GM12878 (cell line): ENCODE data around the gene PLXNA4. TPM values are rescaled to one million over a fixed set of nuclear protein-coding genes. Genes with fewer than 3 reads are reported as not detected.

ENCODE experiments used
- ATAC-seq: fragments of 200-7000 bp; cut with Tn5 transposase; 3 replicates; pipeline ENCODE4 v1.9.1; 2020; ENCODE audit warnings: mild to moderate bottlenecking, moderate library complexity
- BruUV-seq: library from RNA; stranded (reverse); fragments of 400-500 nt; replicated peaks from 2 replicates; lab custom pipeline; 2021; lab: Mats Ljungman, UMichigan
- CTCF ChIA-PET: fragments of 300-600 bp; sonication (Branson Sonifier 250); formaldehyde crosslinking; extraction: SDS; loops from one replicate; lab custom pipeline; 2021; ENCODE audit warnings: inconsistent platforms; lab: Yijun Ruan, JAX
- POLR2A ChIA-PET: fragments of 350-600 bp; formaldehyde crosslinking; extraction: SDS; loops from one replicate; lab custom pipeline; 2021; ENCODE audit warnings: inconsistent platforms; lab: Charles Lee
- RAD21 ChIA-PET: fragments of 300-600 bp; sonication (Branson Sonifier 250); formaldehyde crosslinking; loops from one replicate; lab custom pipeline; 2023; ENCODE audit warnings: antibody characterized with exemption; ENCODE audit not compliant: unreplicated experiment; lab: Charles Lee
- SMC1A ChIA-PET: fragments of 300-600 bp; sonication (Branson Sonifier 250); formaldehyde crosslinking; loops from one replicate; lab custom pipeline; 2023; ENCODE audit not compliant: unreplicated experiment, uncharacterized antibody; lab: Charles Lee
- DNase-seq: peaks from one replicate; pipeline ENCODE4 v3.0.0-alpha.2; 2011; ENCODE audit warnings: low read depth, low spot score
- FAIRE-seq: peaks from 3 replicates; lab custom pipeline; 2011; peaks lifted over from hg19 to GRCh38; lab: Jason Lieb, UNC
- H2AFZ ChIP-seq: 2 replicates; pipeline ENCODE4 v1.6.0; 2011; ENCODE audit warnings: low read depth, low read length, control low read depth; ENCODE audit not compliant: control insufficient read depth
- H3K27ac ChIP-seq: 2 replicates; pipeline ENCODE4 v1.5.1; 2011; ENCODE audit warnings: control low read depth; ENCODE audit not compliant: control insufficient read depth, insufficient read depth
- H3K27me3 ChIP-seq, 2 experiments: replicated peaks in 1 of 2; 2 replicates each; pipeline versions ENCODE4 v1.6.0 to v1.6.1; 2011; ENCODE audit warnings: low read length in 1 of 2; ENCODE audit not compliant: control insufficient read depth in 2 of 2, insufficient read depth in 2 of 2
- H3K36me3 ChIP-seq, 2 experiments: 2 replicates each; pipeline ENCODE4 v1.5.1; 2011; ENCODE audit warnings: low read length in 1 of 2; ENCODE audit not compliant: control insufficient read depth in 2 of 2, insufficient read depth in 2 of 2
- H3K4me1 ChIP-seq: 2 replicates; pipeline ENCODE4 v1.6.1; 2011; ENCODE audit warnings: mild to moderate bottlenecking, low read length, moderate library complexity, mixed read lengths; ENCODE audit not compliant: control insufficient read depth, insufficient read depth
- H3K4me2 ChIP-seq: 2 replicates; pipeline ENCODE4 v1.6.0; 2011; ENCODE audit warnings: control low read depth; ENCODE audit not compliant: control insufficient read depth, insufficient read depth
- H3K4me3 ChIP-seq: fragments of 200-600 bp; sonication (generic); 2 replicates; pipeline ENCODE4 v1.5.1; 2016
- H3K79me2 ChIP-seq: 2 replicates; pipeline ENCODE4 v1.6.0; 2011; ENCODE audit warnings: low read length; ENCODE audit not compliant: control insufficient read depth, insufficient read depth
- H3K9ac ChIP-seq: 2 replicates; pipeline ENCODE4 v1.8.0; 2011; ENCODE audit warnings: low read length, control low read depth, mixed read lengths; ENCODE audit not compliant: control insufficient read depth, insufficient read depth
- H3K9me3 ChIP-seq: replicated peaks from 3 replicates; pipeline ENCODE4 v1.5.1; 2011; ENCODE audit warnings: mild to moderate bottlenecking, low read length; ENCODE audit not compliant: control insufficient read depth, insufficient read depth
- H4K20me1 ChIP-seq: 2 replicates; pipeline ENCODE4 v1.6.0; 2011; ENCODE audit not compliant: control insufficient read depth, insufficient read depth
- E2F8 ChIP-seq: fragments of 450-650 bp; IDR thresholded peaks from 2 replicates; pipeline ENCODE4 v1.6.1; 2018; ENCODE audit warnings: mild to moderate bottlenecking, low read depth, moderate library complexity; ENCODE audit not compliant: partially characterized antibody
- HDAC2 ChIP-seq: fragments of 200-600 bp; sonication (generic); IDR thresholded peaks from 2 replicates; pipeline ENCODE4 v1.6.1; 2017
- IRF3 ChIP-seq: fragments of 450-650 bp; IDR thresholded peaks from 2 replicates; pipeline ENCODE4 v1.6.1; 2014; ENCODE audit warnings: mild to moderate bottlenecking
- IRF4 ChIP-seq: IDR thresholded peaks from 2 replicates; pipeline ENCODE4 v1.6.1; 2011; ENCODE audit warnings: low read depth, low read length
- JUND ChIP-seq: IDR thresholded peaks from 2 replicates; pipeline ENCODE4 v1.6.1; 2012; ENCODE audit warnings: low read depth, mild to moderate bottlenecking, low read length, improper control_type of control experiment, moderate library complexity
- MAX ChIP-seq: IDR thresholded peaks from 2 replicates; pipeline ENCODE4 v1.6.1; 2012; ENCODE audit warnings: low read depth, low read length, improper control_type of control experiment
- MTA3 ChIP-seq: IDR thresholded peaks from 2 replicates; pipeline ENCODE4 v1.6.1; 2012; ENCODE audit warnings: low read length, inconsistent platforms, borderline replicate concordance
- RAD51 ChIP-seq: fragments of 450-650 bp; IDR thresholded peaks from 2 replicates; pipeline ENCODE4 v1.6.1; 2016; ENCODE audit warnings: moderate library complexity, mild to moderate bottlenecking, inconsistent platforms
- REST ChIP-seq: IDR thresholded peaks from 2 replicates; pipeline ENCODE4 v1.6.1; 2012; ENCODE audit warnings: mild to moderate bottlenecking, low read depth, low read length
- STAT3 ChIP-seq: IDR thresholded peaks from 2 replicates; pipeline ENCODE4 v1.6.1; 2011; ENCODE audit warnings: low read depth, low read length, improper control_type of control experiment
- ZNF24 ChIP-seq: fragments of 450-650 bp; IDR thresholded peaks from 2 replicates; pipeline ENCODE4 v1.6.1; 2017; ENCODE audit warnings: antibody characterized with exemption, mild to moderate bottlenecking
- ZNF274 ChIP-seq: IDR thresholded peaks from one replicate; pipeline ENCODE4 v1.8.0; 2011; ENCODE audit not compliant: insufficient read length, insufficient read depth
- WGBS: methylation state at CpG from one replicate; pipeline ENCODE4 v1.1.6; 2016; ENCODE audit warnings: low lambda C conversion rate; ENCODE audit not compliant: insufficient replicate concordance, insufficient coverage; ENCODE audit errors: missing lambda C conversion rate; 5-methylcytosine and 5-hydroxymethylcytosine counted together
- in situ Hi-C: fragments of 300-500 bp; cut with MboI; formaldehyde crosslinking; loops from 9 replicates; pipeline ENCODE4 v1.14.3; 2018; ENCODE audit warnings: mixed read lengths
- intact Hi-C: fragments of 100-400 bp; cut with micrococcal nuclease; formaldehyde crosslinking; loops from one replicate; pipeline ENCODE4 v1.14.2; 2022; ENCODE audit not compliant: unreplicated experiment
- polyA plus RNA-seq, 11 experiments: library from polyadenylated mRNA; depleted of rRNA in 4 of 11; unstranded in 6 of 11; stranded (reverse) in 5 of 11; fragments of >200 nt; fragmentation: Nextera tagmentation in 4 of 11; fragmentation: Illumina TruSeq in 1 of 11; extraction: Ambion mirVana in 4 of 11; extraction: Trizol in 1 of 11; gene quantifications; 1 replicate in 1 of 11; 2 replicates in 10 of 11; pipeline versions ENCODE4 v1.2.1 to v1.2.3, GENCODE V29; 2011 to 2016; ENCODE audit warnings: inconsistent platforms in 2 of 11, missing spikeins in 2 of 11, low read depth in 1 of 11
- total RNA-seq, 4 experiments: library from RNA; depleted of rRNA in 3 of 4; stranded (reverse); fragments of >200 nt in 3 of 4; fragmentation: Illumina TruSeq in 1 of 4; extraction: Trizol in 1 of 4; gene quantifications; 2 replicates each; pipeline versions ENCODE4 v1.2.1 to v1.2.3, GENCODE V29; 2013 to 2021

PLXNA4 gene
- total and polyA plus RNA-seq, 10 of the 15 experiments (the other 5 are each of a cell fraction or from before 2014, with no cell fraction given): 0.03 TPM; not detected in 9

- no peak for DNase-seq
- no peak overlapping the region for H3K27ac ChIP-seq
- POLR2A ChIA-PET: no interaction called here
- WGBS: 17% methylated on average over 2 of the region's 2 CpGs
- H4K20me1 ChIP-seq: no peaks in the 10 kb centered on the region
- peaks cover 0 to 1% of the 10 kb centered on the region in 2 experiments; a peak in 1 of 4 replicates for H3K27me3 ChIP-seq
- H3K79me2 ChIP-seq: no peaks in the 10 kb centered on the region
- in situ Hi-C loops: no loop called here
- no peaks in the 10 kb centered on the region for H3K4me1 ChIP-seq
- H3K4me2 ChIP-seq: no peak overlapping the region
- no peaks in the 10 kb centered on the region for H3K36me3 ChIP-seq
- no TSS peak for BruUV-seq
- ATAC-seq: no peak
- no peak overlapping the region for H3K9ac ChIP-seq
- intact Hi-C loops: no loop called here
- no peak overlapping the region for H2AFZ ChIP-seq
- FAIRE-seq: no peak
- SMC1A ChIA-PET: no interaction called here
- RAD21 ChIA-PET: no interaction called here
- CTCF ChIA-PET: no interaction called here
- TF ChIP-seq HDAC2 (no peak), MAX (no peak), STAT3 (no peak), IRF4 (no peak), IRF3 (no peak), ZNF24 (no peak), MTA3 (no peak), JUND (no peak), ZNF274 (no peak), RAD51 (no peak), REST (no peak), E2F8 (no peak)
- no peak overlapping the region for H3K4me3 ChIP-seq
- no peaks in the 10 kb centered on the region for H3K9me3 ChIP-seq
These were observed 192.3 kb downstream of the PLXNA4 start for GRCh38 chr7:132383962-132384361.
